Small intestine (tissue), 7 donors: ENCODE results near the gene CAMK2A. TPM values are rescaled to one million over a fixed set of nuclear protein-coding genes. Genes with fewer than 3 reads are reported as not detected.

Experiments
- DNase-seq, 2 donors: peaks; one replicate each; pipeline versions ENCODE4 v3.0.0 to v3.0.0-alpha.2; 2013
- FAIRE-seq: peaks from 2 replicates; lab custom pipeline; 2012; peaks lifted over from hg19 to GRCh38; lab: Jason Lieb, UNC
- H3K27ac ChIP-seq, 3 donors: one replicate each; pipeline ENCODE4 v1.5.1; 2013; ENCODE audit warnings: low read length in 2 of 3, mild to moderate bottlenecking in 2 of 3, control low read depth in 1 of 3, inconsistent platforms in 1 of 3, low read depth in 1 of 3, moderate library complexity in 1 of 3
- H3K27me3 ChIP-seq, 3 donors: one replicate each; pipeline ENCODE4 v1.6.1; 2013; ENCODE audit warnings: low read length in 3 of 3, inconsistent platforms in 1 of 3; ENCODE audit not compliant: control insufficient read depth in 3 of 3, insufficient read depth in 3 of 3
- H3K36me3 ChIP-seq, 3 donors: one replicate each; pipeline ENCODE4 v1.6.1; 2013; ENCODE audit warnings: low read length in 3 of 3, inconsistent platforms in 1 of 3, low read depth in 1 of 3, mild to moderate bottlenecking in 1 of 3, moderate library complexity in 1 of 3; ENCODE audit not compliant: control insufficient read depth in 3 of 3, insufficient read depth in 2 of 3
- H3K4me1 ChIP-seq, 3 donors: one replicate each; pipeline ENCODE4 v1.6.1; 2013; ENCODE audit warnings: low read length in 2 of 3, inconsistent platforms in 1 of 3, low read depth in 1 of 3, mild to moderate bottlenecking in 1 of 3, moderate library complexity in 1 of 3; ENCODE audit not compliant: control insufficient read depth in 3 of 3, insufficient read depth in 2 of 3
- H3K4me3 ChIP-seq, 3 donors: one replicate each; pipeline ENCODE4 v1.5.1; 2013; ENCODE audit warnings: low read length in 3 of 3, control low read depth in 1 of 3, inconsistent platforms in 1 of 3, low read depth in 1 of 3, mild to moderate bottlenecking in 1 of 3, moderate library complexity in 1 of 3
- H3K9me3 ChIP-seq, 2 donors: one replicate each; pipeline ENCODE4 v1.6.1; 2013; ENCODE audit warnings: low read depth in 1 of 2, low read length in 1 of 2; ENCODE audit not compliant: control insufficient read depth in 2 of 2, insufficient read depth in 1 of 2
- WGBS, 3 donors: extraction: QIAGEN DNeasy Blood & Tissue Kit; methylation state at CpG; one replicate each; pipeline ENCODE4 v1.1.7; 2013; 5-methylcytosine and 5-hydroxymethylcytosine counted together
- polyA plus RNA-seq, 4 donors: library from polyadenylated mRNA; stranded (reverse) in 3 of 4; unstranded in 1 of 4; fragments of 200-250 nt in 3 of 4; fragments of 120-200 nt in 1 of 4; gene quantifications; one replicate each; pipeline versions ENCODE4 v1.2.1 to v1.2.3, GENCODE V29; 2013
- donor health status: healthy with polysubstance abuse.
- donor health status: control.
- donor health status: control.
- donor health status: Bipolar disorder and iron deficiency.
- donor health status: healthy.

Gene CAMK2A
- polyA plus RNA-seq, 4 donors = 0.46 to 0.52 TPM; not detected in 2

GRCh38 chr5:150305557-150305956 lies 16.0 kb upstream of the CAMK2A start:
- DNase-seq = no peak
- Histone ChIP-seq H3K4me1 (peaks cover 0 to 25% (median 4%) of the 10 kb centered on the region in 3 donors), H3K36me3 (no peaks in the 10 kb centered on the region), H3K27ac (no peak overlapping the region), H3K4me3 (no peak overlapping the region), H3K9me3 (no peaks in the 10 kb centered on the region), H3K27me3 (peaks cover 0 to 53% (median 11%) of the 10 kb centered on the region in 3 donors)
- FAIRE-seq = no peak
- 36 to 65% (median 53%) methylated on average over 1 of the region's 1 CpG for WGBS, 3 donors

DNA sequence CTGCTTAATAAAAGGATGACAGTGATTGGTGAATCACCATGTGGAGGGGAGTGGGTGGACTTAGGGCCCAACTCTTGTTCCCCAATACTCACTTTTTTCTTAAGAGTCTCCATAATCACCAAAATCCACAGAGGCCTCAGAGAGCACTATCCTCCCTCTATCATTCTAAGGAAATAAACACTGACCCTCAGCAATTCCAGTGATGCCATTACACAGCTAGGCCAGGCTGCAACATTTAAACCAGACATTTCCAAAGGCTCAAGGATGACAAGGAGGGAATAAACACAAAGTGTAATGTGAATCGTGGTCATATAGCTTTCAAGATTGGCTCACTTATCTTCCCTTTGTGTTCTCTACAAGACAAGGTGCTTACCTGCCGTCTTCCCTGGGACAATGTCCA lies 15.5 kb upstream of the CAMK2A start:
- no peak for FAIRE-seq

DNA sequence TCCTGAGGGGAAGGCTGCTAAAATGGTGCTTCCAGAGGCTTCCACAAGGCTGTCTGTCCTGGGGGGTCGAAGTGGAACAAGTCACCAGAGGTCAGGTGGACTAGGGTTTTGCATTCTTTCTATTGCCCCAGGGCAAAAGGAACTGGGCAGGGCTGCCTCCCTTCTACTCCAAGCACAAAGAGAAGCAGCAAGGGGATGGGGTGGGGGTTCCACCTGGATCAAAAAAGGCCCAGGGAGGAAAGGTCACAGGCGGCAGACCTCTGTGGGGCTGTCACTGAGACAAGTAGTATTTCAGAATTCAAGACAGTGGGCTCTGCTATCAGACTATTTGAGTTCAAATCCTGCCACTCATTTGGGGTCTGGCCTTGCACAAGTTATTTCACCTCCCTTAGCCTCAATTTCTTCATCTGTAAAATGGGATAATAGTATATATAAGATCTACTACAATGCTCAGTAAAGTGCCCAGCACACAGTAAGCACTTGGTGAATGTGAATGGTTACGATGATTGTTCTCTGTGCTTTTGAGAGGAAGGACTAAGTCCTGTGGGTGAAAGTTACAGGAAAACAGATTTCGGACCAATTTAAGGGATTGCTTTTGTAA lies 15.0 kb upstream of the CAMK2A start:
- Histone ChIP-seq H3K27me3 (peaks cover 0 to 57% (median 11%) of the 10 kb centered on the region in 3 donors), H3K4me1 (peaks cover 0 to 25% (median 4%) of the 10 kb centered on the region in 3 donors), H3K4me3 (no peak overlapping the region), H3K27ac (peak overlapping the region in 1 of 3 donors; percentile 72), H3K36me3 (no peaks in the 10 kb centered on the region), H3K9me3 (no peaks in the 10 kb centered on the region)
- WGBS, 3 donors = 74 to 84% (median 83%) methylated on average over 4 of the region's 4 CpGs
- FAIRE-seq = no peak
- DNase-seq = no peak

More for the DNA sequence above, 15.5 kb upstream of the CAMK2A start:
- no peaks in the 10 kb centered on the region for H3K36me3 ChIP-seq
- H3K4me3 ChIP-seq = no peak overlapping the region
- H3K9me3 ChIP-seq = no peaks in the 10 kb centered on the region
- no peak overlapping the region for H3K27ac ChIP-seq
- peaks cover 0 to 55% (median 11%) of the 10 kb centered on the region in 3 donors for H3K27me3 ChIP-seq
- 22 to 47% (median 30%) methylated on average over 2 of the region's 2 CpGs for WGBS, 3 donors
- no peak for DNase-seq
- H3K4me1 ChIP-seq = peaks cover 0 to 25% (median 4%) of the 10 kb centered on the region in 3 donors

DNA sequence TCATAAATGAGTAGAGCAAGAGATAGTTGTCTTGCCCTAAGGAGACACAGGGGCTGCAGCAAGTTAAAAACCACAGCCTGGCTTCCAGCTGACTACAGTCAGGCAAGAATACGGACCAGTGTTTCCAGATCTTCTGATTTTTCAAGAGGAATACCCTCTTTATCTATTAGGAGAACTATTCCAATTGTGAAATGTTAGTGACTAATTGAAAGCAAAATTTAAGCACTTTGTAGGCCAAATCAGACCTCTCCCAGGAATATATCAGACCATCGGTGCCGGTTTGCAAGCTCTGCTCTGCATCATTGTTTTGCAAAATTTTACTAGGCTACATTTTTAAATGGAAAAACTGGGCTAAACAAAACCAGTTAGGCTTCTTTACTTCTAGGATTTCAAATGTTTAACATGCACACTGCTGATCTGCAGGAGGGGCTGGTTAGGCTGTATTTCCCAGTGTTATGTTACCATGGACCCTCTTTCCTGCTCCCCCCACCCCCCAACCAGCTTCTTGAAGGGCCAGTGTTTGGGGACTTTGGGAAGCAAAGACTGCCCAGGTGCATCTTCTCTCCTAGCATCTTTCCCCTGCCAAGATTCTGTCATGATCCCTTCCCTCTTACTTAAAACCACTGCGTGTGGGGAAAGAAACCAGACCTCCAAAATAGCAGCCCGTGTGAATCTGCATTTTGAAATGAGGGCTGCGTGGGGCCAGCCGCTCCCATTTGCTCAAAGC lies 14.2 kb upstream of the CAMK2A start:
- Histone ChIP-seq H3K27me3 (peaks cover 0 to 55% (median 11%) of the 10 kb centered on the region in 3 donors), H3K27ac (peak overlapping the region in 1 of 3 donors; percentile 72), H3K4me1 (peaks cover 0 to 25% (median 4%) of the 10 kb centered on the region in 3 donors), H3K36me3 (no peaks in the 10 kb centered on the region), H3K9me3 (no peaks in the 10 kb centered on the region), H3K4me3 (no peak overlapping the region)
- WGBS, 3 donors = 63 to 79% (median 74%) methylated on average over 7 of the region's 7 CpGs
- FAIRE-seq (no peak), DNase-seq (no peak)

GRCh38 chr5:150303070-150303615 lies 13.6 kb upstream of the CAMK2A start:
- no peaks in the 10 kb centered on the region for H3K36me3 ChIP-seq
- H3K9me3 ChIP-seq = no peaks in the 10 kb centered on the region
- peaks cover 0 to 25% (median 4%) of the 10 kb centered on the region in 3 donors for H3K4me1 ChIP-seq
- FAIRE-seq = no peak
- WGBS, 3 donors = 16 to 40% (median 31%) methylated on average over 16 of the region's 16 CpGs
- peaks cover 0 to 54% (median 11%) of the 10 kb centered on the region in 3 donors for H3K27me3 ChIP-seq
- DNase-seq = no peak
- H3K27ac ChIP-seq = peak overlapping the region in 2 of 3 donors; percentile 17 to 72
- H3K4me3 ChIP-seq = peak overlapping the region in 1 of 3 donors; percentile 3

GRCh38 chr5:150302301-150303069 lies 12.9 kb upstream of the CAMK2A start, which contains the start of gene ARSI:
TSS of gene ARSI (minus strand) at chr5:150302905. CDS start at chr5:150302373, 532 bp downstream.
- Histone ChIP-seq H3K27me3 (peaks cover 0 to 53% (median 11%) of the 10 kb centered on the region in 3 donors), H3K9me3 (no peaks in the 10 kb centered on the region), H3K4me1 (peaks cover 0 to 25% (median 4%) of the 10 kb centered on the region in 3 donors), H3K36me3 (peaks cover 0 to 3% (median 0%) of the 10 kb centered on the region in 3 donors), H3K27ac (peak within 1 kb of the TSS in 2 of 3 donors; percentile 24 to 72), H3K4me3 (peak within 1 kb of the TSS in 1 of 3 donors; percentile 48)
- no peak for FAIRE-seq
- DNase-seq = peak in 1 of 2 donors; percentile 50
- 2 to 4% (median 2%) methylated on average over 38 to 63 of the region's 63 CpGs for WGBS, 3 donors

GRCh38 chr5:150301901-150302300 lies 12.3 kb upstream of the CAMK2A start:
- WGBS, 3 donors = 25 to 35% (median 26%) methylated on average over 22 of the region's 22 CpGs

More at GRCh38 chr5:150301901-150302300, 12.3 kb upstream of the CAMK2A start:
- Histone ChIP-seq H3K27ac (no peak overlapping the region), H3K4me3 (peak overlapping the region in 1 of 3 donors; percentile 48), H3K27me3 (peaks cover 0 to 53% (median 11%) of the 10 kb centered on the region in 3 donors), H3K36me3 (peaks cover 0 to 7% (median 0%) of the 10 kb centered on the region in 3 donors), H3K4me1 (peaks cover 0 to 26% (median 4%) of the 10 kb centered on the region in 3 donors), H3K9me3 (no peaks in the 10 kb centered on the region)
- DNase-seq = no peak
- FAIRE-seq = no peak
